ENCODE data around the gene IDH3A. TPM values are rescaled to one million over a fixed set of nuclear protein-coding genes. Genes with fewer than 3 reads are reported as not detected.

IDH3A gene
- polyA plus RNA-seq, 1 experiment: 49.3 TPM

DNA sequence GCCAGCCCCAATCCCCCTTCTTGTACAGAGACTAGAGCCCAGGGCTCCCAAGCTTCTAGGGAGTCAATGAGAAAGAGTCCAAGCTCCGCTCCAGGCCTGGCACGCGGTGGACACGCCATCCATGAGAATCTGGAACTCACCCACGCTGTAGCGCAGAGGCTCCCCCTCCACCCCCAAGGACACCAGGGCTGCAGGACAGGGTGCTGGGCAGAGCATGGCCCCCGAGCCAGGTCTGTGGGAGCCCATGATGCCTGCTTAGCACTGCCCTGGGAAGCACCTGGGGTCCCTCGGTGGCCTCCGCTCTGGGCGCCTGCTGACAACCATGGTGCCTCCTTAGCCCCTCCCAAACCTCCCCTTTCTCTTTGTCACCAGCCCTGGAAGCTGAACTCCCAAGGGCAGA, 56.7 kb downstream of the IDH3A start:
- Histone ChIP-seq H3K27me3 (ENCODE audit: control insufficient read depth, insufficient read depth, low read length) (peaks cover 8% of the 10 kb centered on the region), H3K4me3 (ENCODE audit: low read depth, low read length) (no peak overlapping the region), H3K36me3 (ENCODE audit: control insufficient read depth, insufficient read depth, low read length) (no peaks in the 10 kb centered on the region)
- TF ChIP-seq, protein P1, sequence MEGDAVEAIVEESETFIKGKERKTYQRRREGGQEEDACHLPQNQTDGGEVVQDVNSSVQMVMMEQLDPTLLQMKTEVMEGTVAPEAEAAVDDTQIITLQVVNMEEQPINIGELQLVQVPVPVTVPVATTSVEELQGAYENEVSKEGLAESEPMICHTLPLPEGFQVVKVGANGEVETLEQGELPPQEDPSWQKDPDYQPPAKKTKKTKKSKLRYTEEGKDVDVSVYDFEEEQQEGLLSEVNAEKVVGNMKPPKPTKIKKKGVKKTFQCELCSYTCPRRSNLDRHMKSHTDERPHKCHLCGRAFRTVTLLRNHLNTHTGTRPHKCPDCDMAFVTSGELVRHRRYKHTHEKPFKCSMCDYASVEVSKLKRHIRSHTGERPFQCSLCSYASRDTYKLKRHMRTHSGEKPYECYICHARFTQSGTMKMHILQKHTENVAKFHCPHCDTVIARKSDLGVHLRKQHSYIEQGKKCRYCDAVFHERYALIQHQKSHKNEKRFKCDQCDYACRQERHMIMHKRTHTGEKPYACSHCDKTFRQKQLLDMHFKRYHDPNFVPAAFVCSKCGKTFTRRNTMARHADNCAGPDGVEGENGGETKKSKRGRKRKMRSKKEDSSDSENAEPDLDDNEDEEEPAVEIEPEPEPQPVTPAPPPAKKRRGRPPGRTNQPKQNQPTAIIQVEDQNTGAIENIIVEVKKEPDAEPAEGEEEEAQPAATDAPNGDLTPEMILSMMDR (IDR thresholded peaks at IDR 0.05; ENCODE audit: insufficient read depth, low read depth, low read length): no peak
- no peak for DNase-seq (ENCODE audit: low read depth)
- CTCF ChIA-PET: interaction anchor here (0.8 to 3.9 kb wide), 5 partner anchors 10 to 97 kb away, joined by 3 to 31 read pairs (median 3); no protein-coding TSS in a partner anchor
- POLR2A ChIA-PET: no interaction called here

DNA sequence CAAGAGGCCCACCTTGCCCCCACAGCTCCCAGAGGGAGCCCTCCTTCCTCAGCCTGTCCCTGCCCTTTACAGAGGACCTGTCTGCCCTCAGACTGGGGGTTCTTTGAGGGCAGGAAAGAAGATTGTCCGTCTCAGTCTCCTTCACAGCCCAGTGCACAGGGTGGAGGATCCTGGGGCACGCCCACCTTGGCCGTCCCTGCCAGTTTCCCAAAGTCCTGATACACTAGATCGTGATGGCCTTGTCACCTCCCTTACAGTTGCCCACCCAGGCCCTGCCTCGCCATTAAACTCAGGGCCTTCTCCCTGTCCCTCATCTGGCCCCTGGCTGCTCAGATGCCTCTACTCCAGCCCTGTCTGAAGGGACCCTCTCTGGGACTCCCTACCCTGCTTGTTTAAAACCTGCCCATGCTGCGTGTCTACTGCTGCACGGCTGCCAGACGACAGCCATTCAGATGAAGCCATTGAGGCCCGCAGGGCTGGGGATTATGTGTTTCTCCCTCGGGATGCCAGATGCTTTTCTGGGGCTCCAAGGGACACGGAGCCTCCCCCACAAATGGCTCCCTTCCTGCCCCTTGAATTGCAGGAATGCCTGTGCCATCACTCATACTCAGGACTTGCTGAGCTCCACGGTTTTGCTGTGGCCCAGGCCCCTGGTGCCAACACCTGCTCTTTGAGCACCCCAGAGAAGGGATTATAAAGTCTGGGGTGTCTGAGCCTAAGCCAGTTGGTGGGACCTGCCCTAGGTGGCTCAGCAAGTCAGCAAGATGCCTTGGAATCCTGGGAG, 57.4 kb downstream of the IDH3A start:
- Histone ChIP-seq H3K4me3 (ENCODE audit: low read depth, low read length) (no peak overlapping the region), H3K36me3 (ENCODE audit: control insufficient read depth, insufficient read depth, low read length) (no peaks in the 10 kb centered on the region), H3K27me3 (ENCODE audit: control insufficient read depth, insufficient read depth, low read length) (peaks cover 5% of the 10 kb centered on the region)
- DNase-seq (ENCODE audit: low read depth): no peak
- TF ChIP-seq, protein P1 (IDR thresholded peaks at IDR 0.05; ENCODE audit: insufficient read depth, low read depth, low read length): no peak
- POLR2A ChIA-PET: no interaction called here
- CTCF ChIA-PET: interaction anchor here (0.6 to 3.9 kb wide), 4 partner anchors 11 to 296 kb away, joined by 3 to 31 read pairs (median 3); no protein-coding TSS in a partner anchor

- Histone ChIP-seq H3K4me3 (ENCODE audit: low read depth, low read length) (no peak overlapping the region), H3K27me3 (ENCODE audit: control insufficient read depth, insufficient read depth, low read length) (peaks cover 5% of the 10 kb centered on the region), H3K36me3 (ENCODE audit: control insufficient read depth, insufficient read depth, low read length) (no peaks in the 10 kb centered on the region)
- POLR2A ChIA-PET: no interaction called here
- CTCF ChIA-PET: interaction anchor here (0.9 to 3.9 kb wide), 3 partner anchors 11 to 296 kb away, joined by 3 to 31 read pairs (median 3); no protein-coding TSS in a partner anchor
- no peak for DNase-seq (ENCODE audit: low read depth)
- TF ChIP-seq, protein P1 (IDR thresholded peaks at IDR 0.05; ENCODE audit: insufficient read depth, low read depth, low read length): no peak
Measured at GRCh38 chr15:78207110-78207458, 57.9 kb downstream of the IDH3A start.

DNA sequence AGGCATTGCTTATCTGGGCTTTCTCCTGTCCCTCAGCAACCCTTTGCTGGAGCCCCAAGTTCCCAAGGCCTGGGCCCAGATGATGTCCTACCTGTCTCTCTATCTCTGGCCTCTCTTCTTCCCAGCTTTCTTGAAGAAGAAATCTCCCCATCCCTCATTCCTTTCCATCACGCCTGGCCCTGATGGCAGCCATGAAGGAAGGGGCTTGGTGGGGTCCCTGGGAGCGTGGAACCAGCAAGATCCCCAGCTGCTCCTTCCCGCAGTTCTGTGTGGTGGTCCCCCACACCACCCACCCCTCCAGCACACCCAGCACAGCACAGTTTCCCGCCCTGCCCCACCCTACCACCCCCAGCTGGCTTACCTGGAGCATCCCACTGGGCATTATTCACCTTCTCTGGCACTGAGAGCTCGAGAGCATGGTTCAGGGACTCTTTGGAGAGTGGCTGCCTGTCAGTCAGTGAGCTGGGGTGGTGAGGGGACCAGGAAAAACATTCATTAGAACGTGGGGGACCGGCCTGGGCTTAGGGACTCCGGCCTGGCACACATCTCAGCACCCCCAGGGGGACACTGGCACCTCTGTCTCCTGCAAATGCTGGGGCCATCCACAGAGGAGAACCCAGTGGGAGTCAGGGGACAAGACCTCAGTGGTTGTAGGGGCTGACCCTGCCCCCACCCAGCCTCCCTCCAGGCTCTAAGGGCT, 58.6 kb downstream of the IDH3A start:
- no peak for DNase-seq (ENCODE audit: low read depth)
- no peak overlapping the region for H3K4me3 ChIP-seq (ENCODE audit: low read depth, low read length)
- ChIA-PET CTCF (interaction anchor here (0.9 to 1.2 kb wide), 2 partner anchors 30 to 297 kb away, joined by 3 read pairs; no protein-coding TSS in a partner anchor), POLR2A (interaction anchor here (0.6 kb wide), 1 partner anchor 92 kb away, joined by 5 read pairs; the partner anchor contains the start of gene SKIC8)
- TF ChIP-seq, protein P1 (IDR thresholded peaks at IDR 0.05; ENCODE audit: insufficient read depth, low read depth, low read length): no peak
- peaks cover 5% of the 10 kb centered on the region for H3K27me3 ChIP-seq (ENCODE audit: control insufficient read depth, insufficient read depth, low read length)
- no peaks in the 10 kb centered on the region for H3K36me3 ChIP-seq (ENCODE audit: control insufficient read depth, insufficient read depth, low read length)

GRCh38 chr15:78208341-78208844, 59.2 kb downstream of the IDH3A start:
- TF ChIP-seq, protein P1 (IDR thresholded peaks at IDR 0.05; ENCODE audit: insufficient read depth, low read depth, low read length): no peak
- Histone ChIP-seq H3K36me3 (ENCODE audit: control insufficient read depth, insufficient read depth, low read length) (no peaks in the 10 kb centered on the region), H3K4me3 (ENCODE audit: low read depth, low read length) (no peak overlapping the region), H3K27me3 (ENCODE audit: control insufficient read depth, insufficient read depth, low read length) (peaks cover 1% of the 10 kb centered on the region; the same call in 1 of the 2 replicates)
- no peak for DNase-seq (ENCODE audit: low read depth)
- CTCF ChIA-PET: interaction anchor here (1.2 kb wide), 1 partner anchor 30 kb away, joined by 3 read pairs; no protein-coding TSS in a partner anchor
- POLR2A ChIA-PET: interaction anchor here (0.6 kb wide), 1 partner anchor 91 kb away, joined by 5 read pairs; the partner anchor contains the start of gene SKIC8

Data from BJ (cell line).